WERI-Rb-1 (cell line): ENCODE results near the gene SLC25A40.
"Not testable (repeated sequence)": the region's sequence is repeated elsewhere in the genome, so short reads cannot be mapped to it uniquely, and the experiment has no call there.

ENCODE experiments used
- DNase-seq: peaks from one replicate; pipeline ENCODE4 v3.0.0-alpha.2; 2020
- H3K27ac ChIP-seq: fragments of 250-450 bp; sonication (Bioruptor Pico); 2 replicates; pipeline ENCODE4 v1.5.1; 2020; ENCODE audit warnings: mild to moderate bottlenecking, moderate library complexity
- H3K27me3 ChIP-seq: fragments of 250-450 bp; sonication (Bioruptor Pico); 2 replicates; pipeline ENCODE4 v1.5.1; 2021; ENCODE audit warnings: mild to moderate bottlenecking, low read depth, moderate library complexity; ENCODE audit not compliant: insufficient read depth, severe bottlenecking
- H3K36me3 ChIP-seq: fragments of 250-450 bp; sonication (Bioruptor Pico); 2 replicates; pipeline ENCODE4 v1.5.1; 2020; ENCODE audit warnings: mild to moderate bottlenecking, moderate library complexity
- H3K4me3 ChIP-seq: 2 replicates; pipeline ENCODE4 v1.5.1; 2011; ENCODE audit warnings: low read depth, mild to moderate bottlenecking, control low read depth, low read length
- H3K9me3 ChIP-seq: fragments of 250-450 bp; sonication (Bioruptor Pico); 2 replicates; pipeline ENCODE4 v1.5.1; 2021; ENCODE audit warnings: mild to moderate bottlenecking, moderate library complexity; ENCODE audit not compliant: severe bottlenecking
- CTCF ChIP-seq: IDR thresholded peaks from 2 replicates; pipeline ENCODE4 v1.5.1; 2011; ENCODE audit warnings: low read depth, mild to moderate bottlenecking, control low read depth, inconsistent platforms, low read length

Gene SLC25A40

GRCh38 chr7:87878208-87878735 lies 2.1 kb upstream of the SLC25A40 start:
- H3K4me3 ChIP-seq: peak overlapping the region; percentile 99

GRCh38 chr7:87877366-87878040 lies 1.3 kb upstream of the SLC25A40 start:
- no peak for TF ChIP-seq CTCF
- H3K36me3 ChIP-seq: peaks cover 59% of the 10 kb centered on the region
- H3K27me3 ChIP-seq: no peaks in the 10 kb centered on the region
- no peaks in the 10 kb centered on the region for H3K9me3 ChIP-seq
- peak overlapping the region; percentile 99 for H3K4me3 ChIP-seq
- peak overlapping the region; percentile 96 for H3K27ac ChIP-seq
- DNase-seq: no peak

More at GRCh38 chr7:87878208-87878735, 2.1 kb upstream of the SLC25A40 start:
- no peak for DNase-seq
- H3K36me3 ChIP-seq: peaks cover 59% of the 10 kb centered on the region
- no peaks in the 10 kb centered on the region for H3K27me3 ChIP-seq
- TF ChIP-seq CTCF: no peak
- no peak overlapping the region for H3K27ac ChIP-seq
- no peaks in the 10 kb centered on the region for H3K9me3 ChIP-seq

- no peaks in the 10 kb centered on the region for H3K27me3 ChIP-seq
- peak; percentile 46 for DNase-seq
These were observed 692 bp upstream of the SLC25A40 start for GRCh38 chr7:87876869-87877234.

GRCh38 chr7:87875151-87876039 lies 765 bp downstream of the SLC25A40 start:
- DNase-seq: no peak
- no peak for TF ChIP-seq CTCF
- H3K27ac ChIP-seq: peak overlapping the region; percentile 96
- H3K4me3 ChIP-seq: peak overlapping the region; percentile 99
- no peaks in the 10 kb centered on the region for H3K27me3 ChIP-seq
- H3K9me3 ChIP-seq: no peaks in the 10 kb centered on the region
- peaks cover 61% of the 10 kb centered on the region for H3K36me3 ChIP-seq

More at GRCh38 chr7:87876869-87877234, 692 bp upstream of the SLC25A40 start:
- no peak for TF ChIP-seq CTCF
- H3K9me3 ChIP-seq: no peaks in the 10 kb centered on the region
- peak overlapping the region; percentile 96 for H3K27ac ChIP-seq
- peak overlapping the region; percentile 99 for H3K4me3 ChIP-seq
- peaks cover 61% of the 10 kb centered on the region for H3K36me3 ChIP-seq

GRCh38 chr7:87874066-87874465 lies 2.1 kb downstream of the SLC25A40 start:
- Histone ChIP-seq H3K36me3 (peaks cover 51% of the 10 kb centered on the region), H3K9me3 (no peaks in the 10 kb centered on the region), H3K4me3 (no peak overlapping the region), H3K27me3 (no peaks in the 10 kb centered on the region), H3K27ac (no peak overlapping the region)
- no peak for DNase-seq
- TF ChIP-seq CTCF: no peak

- peaks cover 51% of the 10 kb centered on the region for H3K36me3 ChIP-seq
- H3K9me3 ChIP-seq, DNase-seq, H3K4me3 ChIP-seq, H3K27me3 ChIP-seq, H3K27ac ChIP-seq: not testable (repeated sequence)
These were observed 2.8 kb downstream of the SLC25A40 start for GRCh38 chr7:87873328-87873727.
